Fibroblast of lung (primary cell): ENCODE measurements around the gene MAPK9. TPM values are rescaled to one million over a fixed set of nuclear protein-coding genes. Genes with fewer than 3 reads are reported as not detected.

Experiments used
- DNase-seq, 2 donors: peaks; one replicate each; pipeline versions ENCODE4 v3.0.0 to v3.0.0-alpha.2; 2010; ENCODE audit warnings: low read depth in 2 of 2
- H2AFZ ChIP-seq: 2 replicates; pipeline ENCODE4 v1.5.1; 2012; ENCODE audit warnings: low read length, control low read depth, inconsistent platforms
- H3K27ac ChIP-seq: 2 replicates; pipeline ENCODE4 v1.5.1; 2011; ENCODE audit warnings: low read length, control low read depth; ENCODE audit not compliant: insufficient read depth
- H3K27me3 ChIP-seq: 2 replicates; pipeline ENCODE4 v1.5.1; 2011; ENCODE audit warnings: mild to moderate bottlenecking, low read length; ENCODE audit not compliant: control insufficient read depth, insufficient read depth
- H3K36me3 ChIP-seq: 2 replicates; pipeline ENCODE4 v1.5.1; 2011; ENCODE audit warnings: low read length; ENCODE audit not compliant: control insufficient read depth, insufficient read depth
- H3K4me1 ChIP-seq: 2 replicates; pipeline ENCODE4 v1.5.1; 2011; ENCODE audit warnings: low read length; ENCODE audit not compliant: control insufficient read depth, insufficient read depth; ENCODE audit errors: extremely low read depth
- H3K4me2 ChIP-seq: 2 replicates; pipeline ENCODE4 v1.5.1; 2011; ENCODE audit warnings: low read length, control low read depth; ENCODE audit not compliant: insufficient read depth; ENCODE audit errors: extremely low read depth
- H3K4me3 ChIP-seq, 4 experiments: fragments of 200-600 bp in 1 of 4; sonication (generic) in 1 of 4; replicated peaks in 1 of 4; 2 replicates each; pipeline ENCODE4 v1.5.1; 2011 to 2016; ENCODE audit warnings: low read length in 4 of 4, low read depth in 3 of 4, mild to moderate bottlenecking in 3 of 4, control low read depth in 2 of 4, inconsistent platforms in 1 of 4, mixed read lengths in 1 of 4; ENCODE audit not compliant: insufficient read depth in 1 of 4; ENCODE audit errors: control extremely low read depth in 1 of 4
- H3K79me2 ChIP-seq: 2 replicates; pipeline ENCODE4 v1.5.1; 2012; ENCODE audit warnings: mild to moderate bottlenecking, low read length, inconsistent platforms; ENCODE audit not compliant: control insufficient read depth, insufficient read depth
- H3K9ac ChIP-seq: 2 replicates; pipeline ENCODE4 v1.5.1; 2011; ENCODE audit warnings: mild to moderate bottlenecking, low read length, control low read depth; ENCODE audit not compliant: insufficient read depth
- H3K9me3 ChIP-seq: 2 replicates; pipeline ENCODE4 v1.5.1; 2012; ENCODE audit warnings: low read depth, low read length; ENCODE audit not compliant: control insufficient read depth, insufficient read depth
- H4K20me1 ChIP-seq: 2 replicates; pipeline ENCODE4 v1.5.1; 2011; ENCODE audit warnings: low read length; ENCODE audit not compliant: control insufficient read depth, insufficient read depth; ENCODE audit errors: extremely low read depth
- CTCF ChIP-seq, 2 donors: IDR thresholded peaks in 1 of 2; conservative IDR thresholded peaks in 1 of 2; 1 replicate in 1 of 2; 2 replicates in 1 of 2; pipeline ENCODE4 v1.5.1; 2011 to 2012; ENCODE audit warnings: low read length in 2 of 2, control low read depth in 1 of 2, inconsistent platforms in 1 of 2, low read depth in 1 of 2, mild to moderate bottlenecking in 1 of 2
- EZH2 ChIP-seq: IDR thresholded peaks from 2 replicates; pipeline ENCODE4 v1.5.1; 2012; ENCODE audit warnings: low read length, control low read depth, mild to moderate bottlenecking; ENCODE audit errors: missing control alignments
- polyA plus RNA-seq, 2 donors: library from polyadenylated mRNA; depleted of rRNA in 1 of 2; stranded (reverse) in 1 of 2; unstranded in 1 of 2; fragments of >200 nt; gene quantifications; 2 replicates each; pipeline ENCODE4 v1.2.1, GENCODE V29; 2011 to 2012; ENCODE audit warnings: missing spikeins in 1 of 2
- total RNA-seq: library from RNA; depleted of rRNA; stranded (reverse); fragments of >200 nt; gene quantifications from 2 replicates; pipeline ENCODE4 v1.2.1, GENCODE V29; 2014

MAPK9 gene
- total and polyA plus RNA-seq, 2 donors (not counting 1 experiment from before 2014, with no cell fraction given), result 27.6 to 36.8 TPM

- TF ChIP-seq EZH2 (no peak), CTCF (conservative IDR thresholded peaks at IDR 0.05 in 1 of 2, IDR thresholded peaks at IDR 0.05 in 1 of 2; ENCODE audit: low read depth in 1 of 2, low read length in 2 of 2) (peak; percentile 91 to 100)
- no peak overlapping the region for H2AFZ ChIP-seq
- H3K79me2 ChIP-seq, result no peaks in the 10 kb centered on the region
- H3K4me3 ChIP-seq, result no peak overlapping the region
- H3K9ac ChIP-seq, result no peak overlapping the region
- H3K27ac ChIP-seq, result no peak overlapping the region
- no peaks in the 10 kb centered on the region for H3K27me3 ChIP-seq
- no peaks in the 10 kb centered on the region for H3K9me3 ChIP-seq
- no peaks in the 10 kb centered on the region for H3K4me1 ChIP-seq
- H3K36me3 ChIP-seq, result no peaks in the 10 kb centered on the region
- peak; percentile 25 to 61 for DNase-seq
- no peaks in the 10 kb centered on the region for H4K20me1 ChIP-seq
- H3K4me2 ChIP-seq, result no peak overlapping the region
These were observed 23.9 kb upstream of the MAPK9 start for GRCh38 chr5:180315762-180316212.

- Histone ChIP-seq H3K4me3 (peak overlapping the region in 1 of 4 experiments; percentile 26), H3K9me3 (no peaks in the 10 kb centered on the region), H3K4me2 (no peak overlapping the region), H3K79me2 (no peaks in the 10 kb centered on the region), H3K36me3 (no peaks in the 10 kb centered on the region), H3K27me3 (no peaks in the 10 kb centered on the region), H3K27ac (no peak overlapping the region), H3K9ac (no peak overlapping the region), H4K20me1 (no peaks in the 10 kb centered on the region), H2AFZ (no peak overlapping the region), H3K4me1 (no peaks in the 10 kb centered on the region)
- DNase-seq, result peak in 1 of 2 donors; percentile 50
- TF ChIP-seq EZH2 (no peak), CTCF (conservative IDR thresholded peaks at IDR 0.05 in 1 of 2, IDR thresholded peaks at IDR 0.05 in 1 of 2; ENCODE audit: low read depth in 1 of 2, low read length in 2 of 2) (no peak)
These were observed 22.0 kb upstream of the MAPK9 start for GRCh38 chr5:180313677-180314505.

- Histone ChIP-seq H3K27me3 (no peaks in the 10 kb centered on the region), H3K4me2 (no peak overlapping the region), H3K9ac (no peak overlapping the region), H3K9me3 (no peaks in the 10 kb centered on the region), H3K4me1 (no peaks in the 10 kb centered on the region), H4K20me1 (no peaks in the 10 kb centered on the region), H2AFZ (no peak overlapping the region), H3K27ac (no peak overlapping the region), H3K79me2 (no peaks in the 10 kb centered on the region), H3K36me3 (no peaks in the 10 kb centered on the region), H3K4me3 (no peak overlapping the region)
- no peak for DNase-seq
- TF ChIP-seq CTCF (conservative IDR thresholded peaks at IDR 0.05 in 1 of 2, IDR thresholded peaks at IDR 0.05 in 1 of 2; ENCODE audit: low read depth in 1 of 2, low read length in 2 of 2), result no peak
These were observed 19.3 kb upstream of the MAPK9 start for GRCh38 chr5:180311216-180311615.
